HuH-7.5 (cell line): Measurements from ENCODE around the gene CELF4.

Experiments
- DNase-seq: peaks from one replicate; pipeline ENCODE4 v3.0.0; 2011; ENCODE audit warnings: low spot score

CELF4 gene

DNA sequence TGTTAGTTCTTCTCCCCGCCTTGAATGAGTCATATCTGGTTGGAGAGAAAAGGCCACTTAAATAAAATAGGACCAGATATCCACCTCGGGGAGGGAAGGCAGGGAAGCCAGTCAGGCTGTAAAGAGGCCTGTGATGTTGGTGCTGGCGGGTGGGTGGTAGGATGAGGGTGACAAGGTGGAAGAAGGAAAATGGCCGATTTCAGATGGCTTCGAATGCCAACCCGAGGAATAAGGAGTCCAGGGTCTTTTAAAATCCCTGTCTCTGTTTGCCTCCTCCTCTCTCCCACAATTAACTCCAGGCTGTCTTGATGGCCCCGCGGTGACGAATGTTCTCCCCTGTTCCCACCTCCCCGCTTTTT, 41.5 kb downstream of the CELF4 start:
- DNase-seq = no peak

DNA sequence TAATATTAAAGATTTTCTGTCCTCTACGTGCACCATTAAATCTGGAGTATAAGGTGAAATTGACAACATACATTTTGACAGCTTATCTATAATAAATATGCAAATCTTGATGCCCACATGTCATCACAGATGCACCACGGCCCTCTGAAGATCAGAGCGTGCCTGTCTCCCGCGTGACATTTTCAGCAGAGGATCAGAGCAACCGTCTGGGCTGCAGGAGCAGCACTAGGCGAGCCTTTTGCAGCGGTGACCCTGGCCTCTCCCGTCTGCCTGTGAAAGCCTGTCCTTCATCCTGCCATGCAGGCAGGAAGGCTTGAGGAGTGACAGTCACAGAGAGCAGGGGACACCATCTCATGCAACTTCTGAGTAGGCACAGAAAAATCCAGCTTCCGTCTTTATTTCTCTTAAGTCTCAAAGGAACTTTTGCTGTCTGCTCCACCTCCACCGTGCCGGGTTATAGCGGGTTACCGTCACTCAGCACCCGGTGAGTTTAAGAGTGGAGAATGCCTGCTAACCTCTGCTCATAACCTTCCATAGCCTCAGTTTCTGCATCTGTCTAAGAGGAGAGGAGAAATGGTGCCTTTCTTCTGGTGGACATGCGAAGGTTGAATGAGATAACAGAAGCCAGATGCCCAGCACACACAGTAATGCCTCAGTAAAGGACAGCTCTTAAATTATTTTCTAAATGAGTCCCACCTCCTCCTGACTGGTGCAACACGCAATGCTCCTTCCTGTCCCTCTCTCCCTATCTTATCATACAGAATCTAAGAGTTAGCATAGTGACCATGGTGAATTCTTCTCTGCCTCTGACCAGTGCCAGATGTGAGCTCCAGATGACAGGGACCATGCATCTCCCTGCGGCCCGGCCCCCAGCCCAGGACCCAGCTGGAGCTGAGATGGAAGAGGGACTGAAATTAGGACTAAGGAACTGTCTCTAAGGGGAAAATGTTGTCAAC, 43.8 kb downstream of the CELF4 start:
- DNase-seq = no peak

DNA sequence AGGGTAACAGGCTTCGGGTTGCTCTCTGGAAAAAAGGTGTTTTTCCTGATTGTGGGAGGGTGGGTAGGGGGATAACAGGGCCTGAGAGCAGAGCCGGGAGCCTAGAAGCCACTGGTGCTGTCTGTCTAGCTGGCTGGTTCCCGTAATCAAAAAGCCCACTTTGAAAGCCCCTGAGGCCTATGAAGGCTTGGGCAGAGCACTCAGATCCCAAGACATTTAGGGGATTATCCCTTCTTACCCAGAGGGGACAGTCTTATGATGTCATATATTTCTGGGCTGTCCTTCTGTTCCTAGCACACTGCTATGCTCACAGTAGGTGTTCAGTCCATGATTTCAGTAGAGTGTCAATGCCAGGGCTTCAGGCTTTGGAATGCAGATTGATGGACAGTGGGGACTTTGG, 45.1 kb downstream of the CELF4 start:
- no peak for DNase-seq

DNA sequence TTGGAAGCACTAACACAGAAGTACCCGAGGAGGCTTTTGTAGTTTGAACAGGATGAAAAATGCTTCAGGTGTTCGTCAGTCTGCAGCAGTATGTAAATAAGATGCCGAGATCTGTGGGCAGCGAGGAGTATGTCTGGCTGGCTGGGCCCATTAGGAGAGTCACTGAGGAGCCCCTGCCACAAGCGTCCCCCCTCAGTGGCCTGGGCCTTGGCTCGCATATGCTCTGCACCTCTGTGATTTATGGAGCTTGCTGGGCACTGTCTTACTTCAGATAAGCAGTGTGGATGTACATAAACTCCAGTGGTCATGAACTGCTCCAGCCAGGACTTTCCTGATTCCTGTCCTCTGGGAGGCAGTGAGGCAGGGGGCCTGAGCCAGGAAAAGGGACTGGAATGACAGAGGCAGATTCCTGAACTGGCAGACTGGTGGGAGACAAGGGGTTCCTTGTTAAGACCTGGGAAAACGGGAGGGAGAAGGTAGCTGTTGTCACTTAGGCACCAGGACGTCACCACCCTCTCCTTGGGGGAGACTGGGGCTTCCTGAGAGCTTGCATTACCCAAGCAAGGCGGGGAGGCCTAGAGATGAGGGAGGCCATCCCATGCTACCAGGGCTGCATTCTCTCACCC, 46.0 kb downstream of the CELF4 start:
- no peak for DNase-seq

DNA sequence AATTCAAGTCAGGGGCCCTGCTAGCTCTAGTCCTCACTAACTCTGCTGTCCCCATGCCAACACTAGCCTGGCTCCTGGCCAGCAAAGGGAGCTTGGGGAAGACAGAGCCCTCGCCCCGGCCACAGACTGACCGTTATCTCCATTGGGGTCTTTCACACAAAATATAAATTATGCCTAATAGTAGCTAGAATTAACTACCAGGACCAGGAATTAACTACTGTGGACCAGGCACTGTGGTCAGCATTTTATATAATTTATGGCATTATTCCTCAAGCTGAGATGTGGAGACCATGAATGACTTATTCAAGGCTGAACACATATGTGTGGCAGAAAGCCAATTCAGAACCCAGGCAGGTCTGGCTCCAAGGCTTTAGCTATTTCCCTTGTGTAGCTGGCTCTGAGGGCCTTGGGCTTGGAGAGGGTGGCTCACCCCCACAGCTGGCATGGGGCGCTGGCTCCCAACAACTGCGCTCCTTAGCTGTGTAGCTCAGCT, 49.2 kb downstream of the CELF4 start:
- no peak for DNase-seq

DNA sequence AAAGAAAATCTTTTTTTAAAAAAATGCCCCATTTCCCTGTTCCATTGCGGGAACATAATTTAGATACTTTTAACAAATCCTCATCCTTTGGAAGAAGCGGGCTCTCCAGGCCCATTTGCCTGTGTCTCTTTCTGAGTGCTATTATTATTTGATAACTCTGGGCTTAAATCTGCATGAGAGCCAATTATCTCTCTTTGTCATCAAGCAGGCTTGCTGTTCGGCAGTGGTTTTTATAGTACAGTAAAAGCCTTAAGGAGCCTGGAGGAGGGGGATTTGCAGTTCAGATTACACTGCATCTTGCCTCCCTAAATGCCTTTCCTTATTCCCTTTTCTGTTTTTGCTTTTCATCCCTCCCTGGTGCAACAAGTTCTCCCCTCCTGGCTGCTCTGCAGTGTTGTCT, 50.6 kb downstream of the CELF4 start:
- no peak for DNase-seq

DNA sequence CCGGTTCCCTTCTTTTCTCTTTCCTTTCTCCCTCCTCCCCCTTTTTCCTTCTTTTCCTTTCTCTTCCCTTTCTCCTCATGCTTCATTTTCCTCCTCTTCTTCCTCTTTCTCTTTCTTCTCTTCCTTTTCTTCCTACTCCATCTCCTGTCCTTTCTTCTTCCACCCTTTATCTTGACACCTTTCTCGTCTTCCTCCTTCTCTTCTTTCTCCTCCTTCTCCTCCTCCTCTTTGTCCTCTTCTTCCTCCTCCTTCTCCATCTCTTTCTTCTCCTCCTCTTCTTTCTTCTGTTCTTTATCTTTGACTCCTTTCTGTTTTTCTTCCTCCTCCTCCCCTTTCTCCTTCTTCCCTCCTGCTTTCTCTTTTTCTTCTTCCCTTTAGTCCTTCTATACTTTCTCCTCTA, 53.2 kb downstream of the CELF4 start:
- DNase-seq = no peak

DNA sequence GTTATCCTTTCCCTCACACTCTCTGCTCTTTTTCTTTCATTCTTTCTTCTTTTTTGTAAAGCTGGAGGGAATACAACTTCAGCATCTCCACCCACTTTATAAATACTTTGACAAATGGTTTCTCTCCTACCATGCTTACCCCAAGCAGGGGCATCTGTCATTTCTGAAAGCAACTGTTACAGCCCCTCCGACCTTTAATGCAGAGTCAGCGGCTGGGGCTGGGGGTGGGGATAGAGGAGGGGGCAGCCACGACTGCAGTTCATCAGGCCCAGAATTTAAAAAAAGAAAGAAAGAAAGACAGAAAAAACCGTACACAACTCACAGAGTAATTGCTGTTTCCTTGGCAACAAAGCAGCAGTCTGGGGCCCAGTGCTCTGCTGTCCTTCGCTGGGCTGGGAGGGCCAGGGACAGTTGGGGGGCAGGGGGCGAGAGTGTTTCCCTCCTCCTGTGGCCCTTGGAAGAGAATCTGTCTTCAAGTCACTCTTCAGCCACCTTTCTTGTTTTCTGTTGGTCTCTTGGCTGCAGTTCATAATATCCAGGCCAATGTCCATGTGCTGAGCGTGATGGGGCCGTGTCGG, 53.8 kb downstream of the CELF4 start:
- no peak for DNase-seq

DNA sequence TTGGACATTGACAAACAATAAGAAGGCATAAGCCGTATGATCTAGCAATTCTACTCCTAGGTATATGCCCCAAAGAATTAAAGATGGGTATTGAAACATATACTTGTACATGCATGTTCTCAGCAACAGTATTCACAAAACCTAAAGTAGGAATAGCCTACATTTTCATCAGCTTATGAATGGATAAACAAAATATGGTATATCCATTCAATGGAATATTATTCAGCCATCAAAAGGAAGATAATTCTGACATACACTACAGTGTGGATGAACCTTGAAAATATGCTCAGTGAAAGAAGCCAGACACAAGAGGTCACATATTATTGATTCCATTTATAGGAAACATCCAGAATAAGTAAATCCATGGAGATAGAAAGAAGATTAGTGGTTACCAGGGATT, 56.0 kb downstream of the CELF4 start:
- DNase-seq = no peak

DNA sequence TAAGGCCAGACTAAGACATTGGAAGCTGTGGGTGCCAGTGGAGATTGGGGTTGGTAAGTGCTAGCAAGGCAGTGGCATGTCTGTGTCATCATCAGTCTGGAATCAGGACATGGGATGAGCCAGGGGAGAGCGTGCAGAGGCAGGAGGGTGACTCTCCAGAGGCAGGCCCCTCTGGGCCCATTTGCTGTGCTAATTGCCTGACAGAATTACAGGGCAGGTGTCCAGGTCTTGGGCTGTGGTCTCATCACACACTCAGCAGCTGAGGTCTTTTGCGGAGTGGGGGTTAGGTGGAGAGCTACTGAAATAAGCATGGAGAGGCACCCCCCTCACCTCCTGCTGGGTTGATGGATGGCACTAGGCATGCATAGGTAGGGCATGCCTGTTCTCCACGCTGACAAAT, 57.4 kb downstream of the CELF4 start:
- DNase-seq = no peak

DNA sequence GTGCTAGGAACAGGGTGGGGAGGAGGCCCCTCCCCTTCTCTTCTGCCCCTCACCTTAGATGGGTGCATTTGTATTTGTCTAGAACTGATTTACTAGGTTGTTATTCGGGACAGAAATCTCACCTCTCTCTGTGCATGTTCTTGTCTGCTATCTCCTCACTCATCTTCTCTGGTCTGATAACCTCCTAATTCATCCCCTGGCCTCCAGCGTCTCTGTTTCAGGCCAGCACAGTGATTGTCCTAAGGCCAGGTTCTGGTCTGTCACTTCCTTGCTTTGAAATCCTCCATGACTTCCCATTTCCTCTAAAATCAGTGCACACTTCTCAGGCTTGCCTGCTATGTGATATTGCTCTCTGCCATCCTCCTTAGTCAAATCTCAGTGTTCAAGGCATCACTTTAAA, 58.4 kb downstream of the CELF4 start:
- DNase-seq = no peak

DNA sequence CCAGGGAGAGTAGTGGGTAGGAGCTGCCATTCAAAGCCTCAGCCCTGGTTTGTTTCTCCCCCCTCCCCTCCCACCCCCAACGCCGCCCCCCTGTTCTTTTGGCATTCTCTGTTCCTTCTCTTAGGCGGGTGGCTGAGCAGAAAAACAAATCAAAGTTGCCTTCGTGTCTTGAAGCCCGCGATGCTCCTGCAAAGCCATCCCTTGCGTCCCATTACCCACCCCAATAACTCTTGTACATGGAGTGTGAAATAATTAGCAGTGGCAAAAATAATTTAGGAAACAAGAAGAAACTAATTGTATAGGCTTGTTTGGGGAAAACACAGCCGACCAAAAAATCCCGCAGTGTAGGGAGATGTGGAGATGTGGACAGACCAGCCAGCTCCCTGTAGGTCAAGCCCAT, 59.6 kb downstream of the CELF4 start:
- no peak for DNase-seq

DNA sequence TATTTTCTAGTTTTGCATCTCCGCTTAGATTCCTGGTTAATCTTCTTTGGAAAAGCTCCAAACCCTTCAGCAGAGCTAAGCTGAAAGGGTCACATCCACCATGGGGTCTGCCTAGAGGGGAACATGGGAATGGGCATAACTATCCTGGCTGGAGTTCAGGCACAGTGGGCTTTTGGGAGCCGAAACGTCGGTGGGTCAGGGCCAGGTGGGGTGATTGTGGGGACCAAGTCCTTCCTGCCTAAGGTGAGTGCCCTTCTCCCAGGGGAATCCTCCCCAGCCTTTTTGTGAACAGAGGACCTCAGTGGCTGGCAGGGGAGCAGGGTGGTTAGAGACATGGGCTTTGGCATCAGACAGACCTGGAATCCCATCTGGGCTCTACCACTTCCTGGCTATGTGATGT, 60.3 kb downstream of the CELF4 start:
- no peak for DNase-seq

DNA sequence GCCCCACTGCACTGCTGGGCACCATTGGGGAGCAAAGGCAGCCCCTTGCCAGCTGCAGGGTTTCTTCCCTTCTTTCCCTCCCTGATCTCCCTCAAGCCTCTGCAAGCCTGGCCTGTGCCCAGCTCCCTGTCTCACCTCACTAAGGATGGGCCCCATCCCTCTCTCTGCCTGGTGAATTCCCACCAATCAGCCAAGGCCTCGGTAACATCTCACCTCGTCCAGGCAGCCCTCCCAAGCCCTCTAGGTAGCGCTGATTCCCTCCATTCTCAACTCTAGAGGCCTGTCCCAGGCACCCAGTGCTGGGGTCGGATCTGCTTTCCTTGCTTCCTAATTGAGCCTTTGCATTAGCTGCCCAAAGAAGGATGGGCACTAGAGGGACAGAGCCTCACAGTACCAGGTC, 63.0 kb downstream of the CELF4 start:
- DNase-seq = no peak

DNA sequence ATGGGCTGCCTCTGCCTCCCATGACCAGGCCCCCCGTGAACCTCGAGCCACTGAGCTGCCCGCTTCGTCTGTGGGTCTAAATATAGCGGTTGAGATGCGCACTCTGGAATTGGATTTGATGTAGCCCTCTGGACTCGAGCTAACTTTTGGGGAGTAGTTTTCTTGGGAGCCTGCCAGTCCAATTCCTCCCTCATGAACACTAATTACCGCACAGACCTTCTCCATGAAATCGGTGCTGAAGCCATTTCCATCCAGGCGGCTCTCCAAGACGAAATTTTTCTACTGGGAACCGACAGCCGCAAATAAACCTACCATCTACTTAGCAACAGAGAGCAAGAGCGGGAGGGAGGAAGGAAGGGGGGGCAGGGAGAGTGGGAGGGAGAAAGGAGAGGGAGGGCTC, 63.6 kb downstream of the CELF4 start:
- no peak for DNase-seq

DNA sequence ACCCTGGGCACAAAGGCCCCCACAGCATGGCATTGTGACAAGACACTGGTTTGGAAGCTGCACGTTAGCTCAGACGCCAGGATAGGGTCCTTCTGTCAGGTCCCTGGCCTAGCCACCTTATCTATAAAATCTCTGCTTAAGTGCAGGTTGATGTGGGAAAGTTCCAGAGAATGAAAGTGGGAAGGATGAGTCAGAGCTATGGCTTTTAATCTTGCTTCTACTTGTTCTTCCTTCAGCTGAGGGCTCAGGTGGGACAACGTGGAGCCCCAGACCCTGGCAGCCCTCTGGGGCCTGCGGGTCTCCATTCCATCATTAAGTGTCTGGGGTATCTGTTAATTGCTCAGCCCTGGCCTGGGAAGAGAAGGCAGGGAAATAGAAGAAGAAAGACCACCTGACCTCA, 64.5 kb downstream of the CELF4 start:
- no peak for DNase-seq

DNA sequence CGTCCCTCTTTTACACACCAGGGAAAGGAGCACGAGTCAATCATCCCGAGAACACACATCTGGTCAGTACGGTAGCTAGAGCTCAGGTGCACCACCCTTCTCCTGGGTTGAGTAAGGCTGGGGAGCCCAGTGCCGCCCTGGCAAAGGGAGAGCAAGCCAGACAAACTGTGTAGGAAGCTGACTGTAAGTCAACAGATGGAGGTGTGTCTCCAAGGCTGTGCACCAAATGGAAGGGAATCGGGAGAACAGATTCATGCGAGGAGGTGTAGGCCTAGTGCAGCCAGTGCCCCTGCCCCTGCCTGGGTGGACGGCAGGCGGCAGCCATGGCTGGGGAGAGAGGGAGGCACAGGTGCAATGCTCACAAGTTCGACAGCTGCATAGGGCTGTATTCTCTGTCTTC, 65.7 kb downstream of the CELF4 start:
- DNase-seq = no peak

DNA sequence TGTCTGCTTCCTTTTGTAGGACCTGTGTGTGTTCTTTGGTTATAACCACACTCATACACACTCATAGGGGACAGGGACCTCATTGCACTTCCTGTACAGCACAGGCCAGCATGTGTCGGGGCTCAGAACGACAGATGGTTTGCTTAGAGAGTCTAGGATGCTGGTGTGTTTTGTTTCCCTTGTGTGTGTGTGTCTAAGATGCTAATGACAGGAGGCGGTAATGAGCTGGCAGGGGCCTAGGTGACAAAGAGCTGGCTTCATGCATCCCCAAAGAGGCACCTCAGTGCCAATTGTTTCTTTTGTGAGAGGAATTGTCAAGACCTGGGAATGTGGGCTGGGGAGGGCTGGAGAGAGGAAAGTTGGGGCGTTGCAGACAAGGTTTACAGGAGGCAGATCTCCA, 66.6 kb downstream of the CELF4 start:
- DNase-seq = no peak

DNA sequence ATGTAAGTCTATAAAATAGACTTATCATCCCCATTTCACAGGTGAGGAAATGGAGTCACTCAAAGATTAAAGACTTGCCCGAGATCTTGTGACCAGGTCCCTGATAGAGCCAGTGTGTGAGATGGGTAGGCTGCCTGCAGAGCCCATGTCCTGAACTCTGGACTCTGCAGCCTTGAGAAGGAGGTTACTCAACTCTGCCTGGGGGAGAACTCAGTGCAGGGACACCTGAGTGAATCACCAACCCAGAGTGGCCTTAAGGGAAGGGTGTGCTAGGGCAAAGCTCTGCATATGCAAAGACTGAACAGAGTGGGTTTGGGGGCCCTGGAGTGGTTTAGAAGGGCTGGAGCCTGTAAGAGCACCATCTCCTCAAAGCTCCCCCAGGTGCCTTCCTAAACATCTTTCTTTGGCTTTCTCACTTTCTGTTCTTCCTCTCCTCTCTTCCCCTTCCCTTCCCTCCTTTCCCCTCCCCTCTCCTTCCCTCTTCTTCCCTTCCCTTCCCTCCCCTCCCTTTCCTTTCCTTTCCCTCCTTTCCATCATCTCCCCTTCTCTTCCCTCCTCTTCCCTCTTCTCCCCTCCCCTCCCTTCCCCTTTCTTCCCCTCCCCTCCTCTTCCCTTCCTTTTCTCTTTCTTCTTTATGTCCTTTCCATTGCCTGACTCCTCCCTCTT, 67.6 kb downstream of the CELF4 start:
- DNase-seq = no peak

DNA sequence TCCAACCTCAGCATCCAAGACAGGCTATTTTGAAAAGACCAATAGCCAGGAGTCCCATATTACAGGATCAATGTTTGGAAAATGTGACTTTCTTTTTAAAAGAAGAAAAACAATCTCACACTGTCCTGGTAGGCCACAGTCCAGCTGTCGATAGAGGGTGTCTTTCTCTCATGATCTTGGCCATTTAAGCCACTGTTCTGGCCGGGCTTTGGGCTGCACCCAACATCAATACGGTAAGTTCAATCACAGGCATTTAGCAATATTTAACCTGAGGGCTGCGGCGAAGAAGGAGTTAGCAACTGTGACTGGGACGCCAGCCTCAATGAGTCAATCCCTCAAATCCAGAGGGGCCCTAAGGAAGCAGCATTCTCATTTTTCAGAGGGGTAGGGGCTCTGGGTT, 69.0 kb downstream of the CELF4 start:
- no peak for DNase-seq

DNA sequence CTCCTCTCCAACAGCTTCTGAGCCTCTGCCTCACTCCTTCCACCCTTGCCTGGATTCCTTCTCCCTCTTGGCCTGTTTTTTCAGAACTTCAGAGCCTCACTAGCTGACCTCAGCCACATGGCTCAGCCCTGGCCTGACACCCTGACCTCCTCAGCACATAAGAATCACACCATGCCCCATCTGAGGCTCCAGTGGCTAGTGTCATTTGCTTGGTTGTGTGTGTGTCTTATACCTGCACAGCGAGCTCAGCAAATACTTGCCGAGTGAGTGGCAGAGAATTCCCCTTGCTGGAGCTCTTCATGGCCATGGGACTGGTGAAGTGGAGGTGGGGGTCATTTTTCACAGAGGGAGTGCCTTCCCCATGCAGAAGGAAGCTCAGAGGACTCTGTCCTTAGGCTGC, 70.2 kb downstream of the CELF4 start:
- no peak for DNase-seq

DNA sequence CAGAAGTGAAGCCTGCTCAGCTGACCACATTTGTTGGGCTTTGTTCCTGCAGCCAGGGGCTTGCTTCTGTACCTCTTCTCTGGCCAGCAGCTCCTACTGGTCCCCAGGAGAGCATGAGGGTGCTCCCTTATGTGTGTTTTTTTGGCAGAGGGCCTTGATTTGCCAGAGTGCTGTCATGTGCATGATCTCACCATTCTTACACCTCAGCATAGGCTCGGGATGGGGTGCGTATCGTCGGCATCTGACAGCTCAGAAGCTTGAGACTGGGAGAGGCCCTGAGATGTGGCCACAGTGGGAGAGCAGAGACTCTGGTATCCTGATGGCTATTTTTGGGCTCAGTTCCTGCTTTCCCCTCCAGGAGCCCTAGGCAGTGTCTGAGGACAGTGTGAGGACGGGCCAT, 71.2 kb downstream of the CELF4 start:
- DNase-seq = no peak
